Measurements from ENCODE around the gene TCERG1. TPM values are rescaled to one million over a fixed set of nuclear protein-coding genes. Genes with fewer than 3 reads are reported as not detected.

TCERG1 gene
- total RNA-seq, 1 donor from 2014 or later, result 32.6 TPM

GRCh38 chr5:146484714-146485391, 37.7 kb downstream of the TCERG1 start:
- no peak for TF ChIP-seq CTCF (IDR thresholded peaks at IDR 0.05; ENCODE audit: insufficient read depth, low read length, severe bottlenecking)
- Histone ChIP-seq H3K4me3 (ENCODE audit: low read depth, low read length) (no peak overlapping the region), H3K27me3 (ENCODE audit: control insufficient read depth, insufficient read depth, low read length) (no peaks in the 10 kb centered on the region), H3K36me3 (ENCODE audit: control insufficient read depth, insufficient read depth, low read length) (peaks cover 10% of the 10 kb centered on the region)
- DNase-seq (ENCODE audit: low read depth) (no peak), FAIRE-seq (no peak)

- peaks cover 3% of the 10 kb centered on the region for H3K36me3 ChIP-seq (ENCODE audit: control insufficient read depth, insufficient read depth, low read length)
- TF ChIP-seq CTCF (IDR thresholded peaks at IDR 0.05; ENCODE audit: insufficient read depth, low read length, severe bottlenecking), result no peak
- no peak for DNase-seq (ENCODE audit: low read depth)
- no peak overlapping the region for H3K4me3 ChIP-seq (ENCODE audit: low read depth, low read length)
- no peaks in the 10 kb centered on the region for H3K27me3 ChIP-seq (ENCODE audit: control insufficient read depth, insufficient read depth, low read length)
- no peak for FAIRE-seq
Measured at GRCh38 chr5:146490089-146490843, 43.1 kb downstream of the TCERG1 start.

GRCh38 chr5:146494656-146495055, 47.5 kb downstream of the TCERG1 start:
- TF ChIP-seq CTCF (IDR thresholded peaks at IDR 0.05; ENCODE audit: insufficient read depth, low read length, severe bottlenecking), result no peak
- FAIRE-seq (no peak), DNase-seq (ENCODE audit: low read depth) (no peak)
- Histone ChIP-seq H3K27me3 (ENCODE audit: control insufficient read depth, insufficient read depth, low read length) (no peaks in the 10 kb centered on the region), H3K36me3 (ENCODE audit: control insufficient read depth, insufficient read depth, low read length) (peaks cover 2% of the 10 kb centered on the region), H3K4me3 (ENCODE audit: low read depth, low read length) (no peak overlapping the region)

GRCh38 chr5:146499680-146500079, 52.5 kb downstream of the TCERG1 start:
- H3K36me3 ChIP-seq (ENCODE audit: control insufficient read depth, insufficient read depth, low read length), result peaks cover 2% of the 10 kb centered on the region
- DNase-seq (ENCODE audit: low read depth) (no peak), FAIRE-seq (no peak)
- no peak overlapping the region for H3K4me3 ChIP-seq (ENCODE audit: low read depth, low read length)
- no peak for TF ChIP-seq CTCF (IDR thresholded peaks at IDR 0.05; ENCODE audit: insufficient read depth, low read length, severe bottlenecking)
- H3K27me3 ChIP-seq (ENCODE audit: control insufficient read depth, insufficient read depth, low read length), result no peaks in the 10 kb centered on the region

- FAIRE-seq, result no peak
- no peak for DNase-seq (ENCODE audit: low read depth)
- no peak for TF ChIP-seq CTCF (IDR thresholded peaks at IDR 0.05; ENCODE audit: insufficient read depth, low read length, severe bottlenecking)
- Histone ChIP-seq H3K36me3 (ENCODE audit: control insufficient read depth, insufficient read depth, low read length) (peaks cover 8% of the 10 kb centered on the region), H3K4me3 (ENCODE audit: low read depth, low read length) (no peak overlapping the region), H3K27me3 (ENCODE audit: control insufficient read depth, insufficient read depth, low read length) (no peaks in the 10 kb centered on the region)
Measured at GRCh38 chr5:146507428-146507827, 60.3 kb downstream of the TCERG1 start.

Measured in bronchial epithelial cell (primary cell).